ENCODE results near the gene CCNK. TPM values are rescaled to one million over a fixed set of nuclear protein-coding genes. Genes with fewer than 3 reads are reported as not detected.

The CCNK gene
- total and polyA plus RNA-seq, 10 of the 15 experiments (the other 5 are each of a cell fraction or from before 2014, with no cell fraction given), result 10.8 to 88.0 (median 22.5) TPM

- TF ChIP-seq ZBTB40 (IDR thresholded peaks at IDR 0.05; ENCODE audit: borderline replicate concordance), result no peak
- TF ChIP-seq NKRF (conservative IDR thresholded peaks at IDR 0.05), result no peak
- TF ChIP-seq PRDM15 (CRISPR knock-in tag; IDR thresholded peaks at IDR 0.05), result no peak
- TF ChIP-seq IRF5 (IDR thresholded peaks at IDR 0.05; ENCODE audit: borderline replicate concordance), result no peak
- no peak for TF ChIP-seq NBN (IDR thresholded peaks at IDR 0.05)
Observed at GRCh38 chr14:99507860-99508640, 26.8 kb downstream of the CCNK start (continued).

All from GM12878 (cell line).